Measurements from ENCODE around the gene CHIA.

DNA sequence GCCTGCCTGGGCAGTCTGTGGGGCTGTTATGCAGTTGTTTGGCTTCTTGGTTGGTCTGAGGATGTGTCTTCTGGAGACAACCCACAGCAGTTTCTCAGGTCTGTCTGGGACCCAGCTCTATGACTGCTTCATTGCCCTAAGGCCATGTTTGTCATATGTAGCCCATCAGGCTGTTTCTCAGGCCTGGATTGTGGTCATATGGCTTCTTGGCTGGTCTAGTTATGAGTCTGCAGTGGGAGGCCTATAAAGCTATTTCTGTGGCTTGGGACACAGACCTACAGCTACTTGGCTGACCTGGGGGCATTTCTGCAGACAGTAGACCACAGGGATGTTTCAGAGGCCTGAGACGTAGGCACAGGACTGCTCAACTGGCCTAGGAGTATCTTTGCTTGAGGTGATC is 41.5 kb downstream of the CHIA start:
- TF ChIP-seq, protein P1, sequence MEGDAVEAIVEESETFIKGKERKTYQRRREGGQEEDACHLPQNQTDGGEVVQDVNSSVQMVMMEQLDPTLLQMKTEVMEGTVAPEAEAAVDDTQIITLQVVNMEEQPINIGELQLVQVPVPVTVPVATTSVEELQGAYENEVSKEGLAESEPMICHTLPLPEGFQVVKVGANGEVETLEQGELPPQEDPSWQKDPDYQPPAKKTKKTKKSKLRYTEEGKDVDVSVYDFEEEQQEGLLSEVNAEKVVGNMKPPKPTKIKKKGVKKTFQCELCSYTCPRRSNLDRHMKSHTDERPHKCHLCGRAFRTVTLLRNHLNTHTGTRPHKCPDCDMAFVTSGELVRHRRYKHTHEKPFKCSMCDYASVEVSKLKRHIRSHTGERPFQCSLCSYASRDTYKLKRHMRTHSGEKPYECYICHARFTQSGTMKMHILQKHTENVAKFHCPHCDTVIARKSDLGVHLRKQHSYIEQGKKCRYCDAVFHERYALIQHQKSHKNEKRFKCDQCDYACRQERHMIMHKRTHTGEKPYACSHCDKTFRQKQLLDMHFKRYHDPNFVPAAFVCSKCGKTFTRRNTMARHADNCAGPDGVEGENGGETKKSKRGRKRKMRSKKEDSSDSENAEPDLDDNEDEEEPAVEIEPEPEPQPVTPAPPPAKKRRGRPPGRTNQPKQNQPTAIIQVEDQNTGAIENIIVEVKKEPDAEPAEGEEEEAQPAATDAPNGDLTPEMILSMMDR (IDR thresholded peaks at IDR 0.05; ENCODE audit: low read depth, low read length, missing input control) = no peak
- TF ChIP-seq RAD21 (IDR thresholded peaks at IDR 0.05) (no peak), EGR1 (IDR thresholded peaks at IDR 0.05; ENCODE audit: low read depth in 2 of 2) (no peak), TAF1 (conservative IDR thresholded peaks at IDR 0.05) (no peak), JUND (IDR thresholded peaks at IDR 0.05) (no peak), NR2F2 (IDR thresholded peaks at IDR 0.05) (no peak), RXRA (IDR thresholded peaks at IDR 0.05) (no peak), FOXA1 (IDR thresholded peaks at IDR 0.05) (no peak)
- TF ChIP-seq, protein P2, sequence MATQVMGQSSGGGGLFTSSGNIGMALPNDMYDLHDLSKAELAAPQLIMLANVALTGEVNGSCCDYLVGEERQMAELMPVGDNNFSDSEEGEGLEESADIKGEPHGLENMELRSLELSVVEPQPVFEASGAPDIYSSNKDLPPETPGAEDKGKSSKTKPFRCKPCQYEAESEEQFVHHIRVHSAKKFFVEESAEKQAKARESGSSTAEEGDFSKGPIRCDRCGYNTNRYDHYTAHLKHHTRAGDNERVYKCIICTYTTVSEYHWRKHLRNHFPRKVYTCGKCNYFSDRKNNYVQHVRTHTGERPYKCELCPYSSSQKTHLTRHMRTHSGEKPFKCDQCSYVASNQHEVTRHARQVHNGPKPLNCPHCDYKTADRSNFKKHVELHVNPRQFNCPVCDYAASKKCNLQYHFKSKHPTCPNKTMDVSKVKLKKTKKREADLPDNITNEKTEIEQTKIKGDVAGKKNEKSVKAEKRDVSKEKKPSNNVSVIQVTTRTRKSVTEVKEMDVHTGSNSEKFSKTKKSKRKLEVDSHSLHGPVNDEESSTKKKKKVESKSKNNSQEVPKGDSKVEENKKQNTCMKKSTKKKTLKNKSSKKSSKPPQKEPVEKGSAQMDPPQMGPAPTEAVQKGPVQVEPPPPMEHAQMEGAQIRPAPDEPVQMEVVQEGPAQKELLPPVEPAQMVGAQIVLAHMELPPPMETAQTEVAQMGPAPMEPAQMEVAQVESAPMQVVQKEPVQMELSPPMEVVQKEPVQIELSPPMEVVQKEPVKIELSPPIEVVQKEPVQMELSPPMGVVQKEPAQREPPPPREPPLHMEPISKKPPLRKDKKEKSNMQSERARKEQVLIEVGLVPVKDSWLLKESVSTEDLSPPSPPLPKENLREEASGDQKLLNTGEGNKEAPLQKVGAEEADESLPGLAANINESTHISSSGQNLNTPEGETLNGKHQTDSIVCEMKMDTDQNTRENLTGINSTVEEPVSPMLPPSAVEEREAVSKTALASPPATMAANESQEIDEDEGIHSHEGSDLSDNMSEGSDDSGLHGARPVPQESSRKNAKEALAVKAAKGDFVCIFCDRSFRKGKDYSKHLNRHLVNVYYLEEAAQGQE (IDR thresholded peaks at IDR 0.05) = no peak
- TF ChIP-seq, protein P3, sequence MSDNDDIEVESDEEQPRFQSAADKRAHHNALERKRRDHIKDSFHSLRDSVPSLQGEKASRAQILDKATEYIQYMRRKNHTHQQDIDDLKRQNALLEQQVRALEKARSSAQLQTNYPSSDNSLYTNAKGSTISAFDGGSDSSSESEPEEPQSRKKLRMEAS (IDR thresholded peaks at IDR 0.05) = no peak
- TF ChIP-seq, protein P4, sequence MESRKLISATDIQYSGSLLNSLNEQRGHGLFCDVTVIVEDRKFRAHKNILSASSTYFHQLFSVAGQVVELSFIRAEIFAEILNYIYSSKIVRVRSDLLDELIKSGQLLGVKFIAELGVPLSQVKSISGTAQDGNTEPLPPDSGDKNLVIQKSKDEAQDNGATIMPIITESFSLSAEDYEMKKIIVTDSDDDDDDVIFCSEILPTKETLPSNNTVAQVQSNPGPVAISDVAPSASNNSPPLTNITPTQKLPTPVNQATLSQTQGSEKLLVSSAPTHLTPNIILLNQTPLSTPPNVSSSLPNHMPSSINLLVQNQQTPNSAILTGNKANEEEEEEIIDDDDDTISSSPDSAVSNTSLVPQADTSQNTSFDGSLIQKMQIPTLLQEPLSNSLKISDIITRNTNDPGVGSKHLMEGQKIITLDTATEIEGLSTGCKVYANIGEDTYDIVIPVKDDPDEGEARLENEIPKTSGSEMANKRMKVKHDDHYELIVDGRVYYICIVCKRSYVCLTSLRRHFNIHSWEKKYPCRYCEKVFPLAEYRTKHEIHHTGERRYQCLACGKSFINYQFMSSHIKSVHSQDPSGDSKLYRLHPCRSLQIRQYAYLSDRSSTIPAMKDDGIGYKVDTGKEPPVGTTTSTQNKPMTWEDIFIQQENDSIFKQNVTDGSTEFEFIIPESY (IDR thresholded peaks at IDR 0.05) = no peak

All from liver (tissue), 3 donors.